Prostate gland (tissue), 2 donors: Measurements from ENCODE around the gene ZC3H6. TPM values are rescaled to one million over a fixed set of nuclear protein-coding genes. Genes with fewer than 3 reads are reported as not detected.

ENCODE experiments used
- DNase-seq: peaks from one replicate; pipeline ENCODE4 v3.0.0-alpha.2; 2019; ENCODE audit warnings: low spot score
- H3K27ac ChIP-seq, 2 donors: fragments of 200-600 bp; sonication (generic); 2 replicates each; pipeline ENCODE4 v1.5.1; 2017 to 2019
- H3K27me3 ChIP-seq: fragments of 200-600 bp; sonication (generic); replicated peaks from 2 replicates; pipeline ENCODE4 v1.5.1; 2019; ENCODE audit not compliant: insufficient read depth
- H3K36me3 ChIP-seq, 2 donors: fragments of 200-600 bp; sonication (generic); 1 replicate in 1 of 2; 2 replicates in 1 of 2; pipeline versions ENCODE4 v1.5.1 to v1.8.1; 2017 to 2019
- H3K4me1 ChIP-seq: fragments of 200-600 bp; sonication (generic); replicated peaks from 2 replicates; pipeline ENCODE4 v1.5.1; 2019
- H3K4me3 ChIP-seq, 2 donors: fragments of 200-600 bp; sonication (generic); 2 replicates each; pipeline ENCODE4 v1.5.1; 2017 to 2019
- H3K9me3 ChIP-seq: fragments of 200-600 bp; sonication (generic); 2 replicates; pipeline ENCODE4 v1.5.1; 2017
- POLR2A ChIP-seq: fragments of 450-650 bp; IDR thresholded peaks from one replicate; pipeline ENCODE4 v1.6.1; 2016; ENCODE audit warnings: antibody characterized with exemption, mild to moderate bottlenecking
- POLR2AphosphoS5 ChIP-seq: sonication (generic); formaldehyde crosslinking; IDR thresholded peaks from one replicate; pipeline ENCODE4 v1.6.1; 2017; ENCODE audit warnings: antibody characterized with exemption
- WGBS: methylation state at CpG from one replicate; pipeline ENCODE4 v1.1.5; 2018; 5-methylcytosine and 5-hydroxymethylcytosine counted together
- intact Hi-C: fragments of 100-400 bp; cut with DNase I; formaldehyde crosslinking; loops from one replicate; pipeline ENCODE4 v1.14.2; 2022
- total RNA-seq, 2 donors: library from RNA; depleted of rRNA; stranded (reverse); fragments of >200 nt; gene quantifications; one replicate each; pipeline ENCODE4 v1.1.0, GENCODE V29; 2016
- TF ChIP-seq, protein P1 (sequence below), 4 experiments: fragments of 200-600 bp in 2 of 4; fragments of 450-650 bp in 2 of 4; sonication (generic) in 2 of 4; IDR thresholded peaks; 1 replicate in 3 of 4; 2 replicates in 1 of 4; pipeline ENCODE4 v1.5.1; 2016 to 2019; ENCODE audit warnings: antibody characterized with exemption in 4 of 4, mild to moderate bottlenecking in 2 of 4, moderate library complexity in 2 of 4

The ZC3H6 gene
- total RNA-seq, 2 donors from 2014 or later, result 10.2 to 10.5 TPM

DNA sequence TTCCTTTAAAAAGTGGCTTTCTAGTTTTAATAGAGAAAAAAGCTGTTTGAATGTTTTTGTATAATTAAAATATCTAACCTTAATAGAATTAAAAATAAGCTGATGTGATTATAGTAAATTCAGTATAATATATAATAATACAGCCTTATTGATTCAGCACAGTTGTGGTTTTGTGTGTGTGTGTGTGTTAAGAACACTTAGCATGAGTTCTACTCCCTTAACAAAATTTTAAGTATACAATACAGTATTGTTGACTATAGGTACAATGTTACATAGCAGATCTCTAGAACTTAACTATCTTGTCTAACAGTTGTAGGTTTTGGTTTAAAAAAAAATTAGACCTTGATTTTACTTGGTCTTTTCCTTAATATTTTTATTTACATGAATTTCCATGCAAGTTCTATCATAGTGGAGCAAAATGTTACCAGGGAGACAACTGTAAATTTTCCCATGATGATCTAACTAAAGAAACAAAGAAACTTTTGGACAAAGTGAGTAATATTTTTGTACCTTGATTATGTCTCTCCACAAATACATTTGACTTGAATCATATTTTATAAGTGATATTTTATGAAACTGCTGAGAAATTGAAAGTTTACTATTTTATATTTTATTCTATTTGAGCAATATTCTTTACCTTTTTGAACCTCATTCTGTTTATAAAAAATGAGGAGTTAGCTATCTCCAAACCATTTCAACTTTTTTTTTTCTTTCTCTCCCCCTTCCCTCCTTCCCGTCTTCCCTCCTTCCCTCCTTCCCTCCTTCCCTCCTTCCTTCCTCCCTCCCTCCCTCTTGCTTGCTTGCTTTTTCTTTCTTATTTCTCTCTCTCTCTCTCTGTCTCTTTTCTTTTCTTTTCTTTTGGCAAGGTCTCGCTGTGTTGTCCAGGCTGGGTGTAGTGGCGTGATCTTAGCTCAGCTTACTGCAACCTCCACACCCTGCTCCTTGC lies 46.3 kb downstream of the ZC3H6 start:
- Histone ChIP-seq H3K9me3 (no peaks in the 10 kb centered on the region), H3K27ac (no peak overlapping the region), H3K27me3 (no peaks in the 10 kb centered on the region), H3K4me1 (no peaks in the 10 kb centered on the region), H3K4me3 (no peak overlapping the region), H3K36me3 (no peaks in the 10 kb centered on the region)
- intact Hi-C loops, result no loop called here
- 92% methylated on average over 3 of the region's 3 CpGs for WGBS
- DNase-seq, result no peak
- no peak for TF ChIP-seq POLR2AphosphoS5
- TF ChIP-seq, protein P1, sequence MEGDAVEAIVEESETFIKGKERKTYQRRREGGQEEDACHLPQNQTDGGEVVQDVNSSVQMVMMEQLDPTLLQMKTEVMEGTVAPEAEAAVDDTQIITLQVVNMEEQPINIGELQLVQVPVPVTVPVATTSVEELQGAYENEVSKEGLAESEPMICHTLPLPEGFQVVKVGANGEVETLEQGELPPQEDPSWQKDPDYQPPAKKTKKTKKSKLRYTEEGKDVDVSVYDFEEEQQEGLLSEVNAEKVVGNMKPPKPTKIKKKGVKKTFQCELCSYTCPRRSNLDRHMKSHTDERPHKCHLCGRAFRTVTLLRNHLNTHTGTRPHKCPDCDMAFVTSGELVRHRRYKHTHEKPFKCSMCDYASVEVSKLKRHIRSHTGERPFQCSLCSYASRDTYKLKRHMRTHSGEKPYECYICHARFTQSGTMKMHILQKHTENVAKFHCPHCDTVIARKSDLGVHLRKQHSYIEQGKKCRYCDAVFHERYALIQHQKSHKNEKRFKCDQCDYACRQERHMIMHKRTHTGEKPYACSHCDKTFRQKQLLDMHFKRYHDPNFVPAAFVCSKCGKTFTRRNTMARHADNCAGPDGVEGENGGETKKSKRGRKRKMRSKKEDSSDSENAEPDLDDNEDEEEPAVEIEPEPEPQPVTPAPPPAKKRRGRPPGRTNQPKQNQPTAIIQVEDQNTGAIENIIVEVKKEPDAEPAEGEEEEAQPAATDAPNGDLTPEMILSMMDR (IDR thresholded peaks at IDR 0.05), result no peak
- no peak for TF ChIP-seq POLR2A

DNA sequence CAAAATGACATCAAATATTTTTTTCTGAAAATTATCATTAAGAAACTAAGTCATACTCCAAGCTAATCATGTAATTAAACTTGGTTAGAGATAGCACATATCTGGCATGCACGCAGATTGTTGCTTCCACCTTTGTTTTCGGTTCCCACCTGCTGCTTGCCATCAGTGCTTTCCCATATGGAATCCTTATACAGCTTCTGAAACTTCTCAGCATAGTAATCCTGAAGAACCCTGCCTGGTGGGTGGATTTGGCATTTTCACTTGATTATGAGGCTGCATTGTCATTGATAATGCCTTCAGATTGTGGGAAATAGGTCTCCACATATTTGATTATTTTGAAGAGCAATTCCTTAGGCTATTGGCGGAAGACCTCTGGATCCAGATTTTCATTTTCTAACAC lies 47.5 kb downstream of the ZC3H6 start:
- intact Hi-C loops, result no loop called here
- Histone ChIP-seq H3K27ac (no peak overlapping the region), H3K9me3 (no peaks in the 10 kb centered on the region), H3K36me3 (no peaks in the 10 kb centered on the region), H3K4me3 (no peak overlapping the region), H3K27me3 (no peaks in the 10 kb centered on the region), H3K4me1 (no peaks in the 10 kb centered on the region)
- no peak for DNase-seq
- WGBS, result 97% methylated on average over 3 of the region's 3 CpGs
- TF ChIP-seq POLR2A (no peak), POLR2AphosphoS5 (no peak)
- TF ChIP-seq, protein P1 (IDR thresholded peaks at IDR 0.05), result no peak

DNA sequence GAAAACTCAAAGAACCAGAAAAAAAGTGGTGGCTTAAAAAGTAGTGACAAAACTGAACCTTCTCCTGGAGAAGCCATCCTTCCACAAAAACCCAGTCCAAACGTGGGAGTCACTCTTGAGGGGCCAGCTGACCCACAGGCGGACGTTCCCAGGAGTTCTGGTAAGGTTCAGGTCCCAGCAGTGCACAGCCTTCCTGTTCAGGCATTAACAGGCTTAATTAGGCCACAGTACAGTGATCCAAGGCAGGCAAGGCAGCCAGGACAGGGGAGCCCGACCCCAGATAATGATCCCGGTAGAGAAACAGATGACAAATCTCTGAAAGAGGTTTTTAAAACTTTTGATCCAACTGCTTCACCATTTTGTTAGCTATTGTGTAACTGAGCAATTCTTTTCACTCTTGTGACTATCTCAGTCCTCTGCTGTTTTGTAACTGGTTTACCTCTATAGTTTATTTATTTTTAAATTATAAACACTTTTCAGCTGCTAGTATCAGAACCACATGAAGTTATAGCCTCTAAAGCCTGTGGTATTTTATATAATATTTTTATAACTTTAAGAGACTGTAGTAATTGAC lies 56.8 kb downstream of the ZC3H6 start:
- no peak for DNase-seq
- Histone ChIP-seq H3K4me1 (no peaks in the 10 kb centered on the region), H3K27me3 (no peaks in the 10 kb centered on the region), H3K36me3 (no peaks in the 10 kb centered on the region), H3K4me3 (no peak overlapping the region), H3K9me3 (no peaks in the 10 kb centered on the region), H3K27ac (no peak overlapping the region)
- intact Hi-C loops, result no loop called here
- 78% methylated on average over 5 of the region's 5 CpGs for WGBS
- TF ChIP-seq POLR2AphosphoS5 (no peak), POLR2A (no peak)
- TF ChIP-seq, protein P1 (IDR thresholded peaks at IDR 0.05), result no peak

DNA sequence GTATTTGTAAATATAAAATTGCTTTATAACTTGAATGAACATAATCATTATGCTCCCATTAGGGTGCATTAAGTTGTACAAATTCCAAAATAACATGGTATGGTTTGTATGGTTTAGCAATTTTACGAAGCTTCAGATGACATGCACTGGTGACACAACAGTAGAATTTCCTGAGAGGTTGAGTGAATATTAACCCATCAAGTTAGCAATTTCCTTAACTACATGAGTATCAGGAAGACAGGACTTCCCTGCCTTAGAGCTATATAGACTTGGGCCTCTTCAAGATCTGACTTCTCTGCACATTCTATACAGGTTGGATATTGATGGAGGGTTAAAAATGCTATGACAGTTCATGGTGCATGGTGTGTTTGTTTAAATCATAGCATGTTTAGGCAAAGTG lies 60.2 kb downstream of the ZC3H6 start:
- no peak overlapping the region for H3K27ac ChIP-seq
- no peaks in the 10 kb centered on the region for H3K27me3 ChIP-seq
- intact Hi-C loops, result no loop called here
- H3K36me3 ChIP-seq, result no peaks in the 10 kb centered on the region
- H3K4me3 ChIP-seq, result no peak overlapping the region
- H3K4me1 ChIP-seq, result no peaks in the 10 kb centered on the region
- 92% methylated on average over 1 of the region's 1 CpG for WGBS
- DNase-seq, result no peak
- TF ChIP-seq POLR2AphosphoS5, result no peak
- TF ChIP-seq POLR2A, result no peak
- TF ChIP-seq, protein P1 (IDR thresholded peaks at IDR 0.05), result no peak
- no peaks in the 10 kb centered on the region for H3K9me3 ChIP-seq

DNA sequence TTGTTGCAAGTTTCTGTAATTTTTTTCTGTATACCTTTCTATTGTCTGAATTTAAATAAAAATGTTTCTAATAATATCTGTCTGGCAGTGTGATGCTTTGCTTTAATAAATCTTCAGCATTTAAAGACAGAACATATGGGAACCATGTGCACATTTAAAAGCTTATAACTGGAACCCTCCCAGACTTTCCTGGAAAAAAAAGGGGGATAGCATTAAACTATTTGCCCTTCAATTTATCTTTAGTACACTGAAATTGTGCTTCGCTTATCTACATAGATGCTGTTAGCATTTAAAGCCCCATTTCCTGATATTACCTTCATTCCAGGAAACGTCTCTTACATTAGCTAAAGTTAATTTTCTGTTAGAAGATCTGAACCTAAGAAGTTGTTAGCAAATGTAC lies 64.6 kb downstream of the ZC3H6 start:
- no peak for DNase-seq

More for the DNA sequence above, 64.6 kb downstream of the ZC3H6 start:
- H3K9me3 ChIP-seq, result no peaks in the 10 kb centered on the region
- H3K4me1 ChIP-seq, result no peaks in the 10 kb centered on the region
- TF ChIP-seq POLR2A, result no peak
- TF ChIP-seq POLR2AphosphoS5, result no peak
- TF ChIP-seq, protein P1 (IDR thresholded peaks at IDR 0.05), result no peak
- H3K4me3 ChIP-seq, result no peak overlapping the region
- no peaks in the 10 kb centered on the region for H3K36me3 ChIP-seq
- no peaks in the 10 kb centered on the region for H3K27me3 ChIP-seq
- intact Hi-C loops, result no loop called here
- 62% methylated on average over 2 of the region's 2 CpGs for WGBS
- no peak overlapping the region for H3K27ac ChIP-seq
